CD4-positive, CD25-positive, alpha-beta regulatory T cell (primary cell): ENCODE measurements around the gene CSF1. TPM values are rescaled to one million over a fixed set of nuclear protein-coding genes. Genes with fewer than 3 reads are reported as not detected.

ENCODE experiments used
- ATAC-seq, 2 donors: fragments of 150-1000 bp; cut with Tn5 transposase; one replicate each; pipeline ENCODE4 v1.10.0; 2021; ENCODE audit warnings: low read depth in 2 of 2, moderate number of reproducible peaks in 2 of 2, moderate library complexity in 1 of 2
- DNase-seq, 3 donors: peaks; one replicate each; pipeline versions ENCODE4 v3.0.0 to v3.0.0-alpha.2; 2012 to 2022; ENCODE audit warnings: mixed read lengths in 1 of 3
- H3K27ac ChIP-seq: one replicate; pipeline ENCODE4 v1.7.0; 2013; ENCODE audit warnings: mild to moderate bottlenecking, low read length; ENCODE audit not compliant: insufficient read depth, poor library complexity, severe bottlenecking
- H3K27me3 ChIP-seq: one replicate; pipeline ENCODE4 v1.7.0; 2013; ENCODE audit warnings: low read length; ENCODE audit not compliant: control insufficient read depth, insufficient read depth
- H3K36me3 ChIP-seq: one replicate; pipeline ENCODE4 v1.7.0; 2013; ENCODE audit warnings: mild to moderate bottlenecking, low read length, moderate library complexity; ENCODE audit not compliant: control insufficient read depth, insufficient read depth
- H3K4me1 ChIP-seq: 2 replicates; pipeline ENCODE4 v1.7.0; 2013; ENCODE audit warnings: mild to moderate bottlenecking, low read length; ENCODE audit not compliant: insufficient read depth, control insufficient read depth, poor library complexity, severe bottlenecking
- H3K4me3 ChIP-seq: one replicate; pipeline ENCODE4 v1.7.0; 2013; ENCODE audit warnings: low read depth, mild to moderate bottlenecking, low read length, moderate library complexity
- H3K9me3 ChIP-seq, 2 experiments: 1 replicate in 1 of 2; 2 replicates in 1 of 2; pipeline ENCODE4 v1.7.0; 2013; ENCODE audit warnings: low read length in 2 of 2, mild to moderate bottlenecking in 1 of 2, moderate library complexity in 1 of 2; ENCODE audit not compliant: control insufficient read depth in 2 of 2
- H3K27ac Mint-ChIP-seq, 3 donors: one replicate each; pipeline ENCODE4 v1.8.0; 2020 to 2022; ENCODE audit warnings: mild to moderate bottlenecking in 3 of 3, mixed read lengths in 3 of 3, moderate library complexity in 2 of 3
- H3K27me3 Mint-ChIP-seq: one replicate; pipeline ENCODE4 v1.8.0; 2022; ENCODE audit warnings: mild to moderate bottlenecking, mixed read lengths
- H3K36me3 Mint-ChIP-seq: one replicate; pipeline ENCODE4 v1.8.0; 2020; ENCODE audit warnings: mixed read lengths
- H3K4me1 Mint-ChIP-seq, 4 donors: one replicate each; pipeline ENCODE4 v1.8.0; 2020 to 2022; ENCODE audit warnings: mixed read lengths in 4 of 4, mild to moderate bottlenecking in 1 of 4
- H3K4me3 Mint-ChIP-seq, 4 donors: one replicate each; pipeline ENCODE4 v1.8.0; 2020 to 2022; ENCODE audit warnings: mild to moderate bottlenecking in 4 of 4, mixed read lengths in 4 of 4, moderate library complexity in 3 of 4
- H3K9me3 Mint-ChIP-seq, 7 donors: one replicate each; pipeline ENCODE4 v1.8.0; 2020 to 2022; ENCODE audit warnings: mixed read lengths in 7 of 7, mild to moderate bottlenecking in 3 of 7, moderate library complexity in 2 of 7
- polyA plus RNA-seq, 4 donors: library from polyadenylated mRNA; unstranded; fragments of 300-500 nt; fragmentation: Illumina TruSeq; gene quantifications; one replicate each; pipeline ENCODE4 v1.2.3, GENCODE V29; 2021
- total RNA-seq: library from RNA; stranded (reverse); gene quantifications from one replicate; pipeline ENCODE4 v1.2.3, GENCODE V29; 2022

CSF1 gene
- total and polyA plus RNA-seq, 5 donors from 2014 or later: 12.2 to 28.4 (median 16.5) TPM

GRCh38 chr1:109873278-109874175, 37.1 kb upstream of the CSF1 start:
- H3K4me1 Mint-ChIP-seq: peaks cover 16 to 41% (median 30%) of the 10 kb centered on the region in 4 donors
- H3K9me3 Mint-ChIP-seq: no peaks in the 10 kb centered on the region
- H3K36me3 Mint-ChIP-seq: no peaks in the 10 kb centered on the region
- no peak for ATAC-seq
- peak overlapping the region in 1 of 3 donors; percentile 75 for H3K27ac Mint-ChIP-seq
- H3K4me1 ChIP-seq: peaks cover 20% of the 10 kb centered on the region
- no peaks in the 10 kb centered on the region for H3K9me3 ChIP-seq
- no peak for DNase-seq
- no peak overlapping the region for H3K4me3 ChIP-seq
- peak overlapping the region in 1 of 4 donors; percentile 28 for H3K4me3 Mint-ChIP-seq
- H3K27ac ChIP-seq: no peak overlapping the region
- no peaks in the 10 kb centered on the region for H3K27me3 Mint-ChIP-seq
- no peaks in the 10 kb centered on the region for H3K36me3 ChIP-seq
- no peaks in the 10 kb centered on the region for H3K27me3 ChIP-seq

DNA sequence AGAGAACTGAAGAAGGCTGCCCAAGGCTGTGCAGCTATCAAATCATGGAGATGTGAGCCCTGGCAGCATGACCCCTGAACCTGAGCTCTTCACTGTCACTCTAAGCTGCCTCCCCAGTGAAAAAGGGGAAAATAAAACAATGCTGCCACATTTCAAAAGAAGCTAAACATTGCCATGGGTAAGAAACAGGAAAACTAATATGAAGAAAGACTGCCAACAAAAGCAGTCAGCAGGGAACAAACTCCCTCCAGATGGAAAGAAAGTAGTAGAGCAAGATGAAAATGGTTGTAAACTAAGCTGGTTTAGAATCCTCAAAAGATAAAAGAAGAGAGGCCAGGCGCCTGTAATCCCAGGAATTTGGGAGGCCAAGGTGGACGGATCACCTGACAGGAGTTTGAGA, 36.2 kb upstream of the CSF1 start:
- H3K27me3 ChIP-seq: no peaks in the 10 kb centered on the region
- H3K4me3 Mint-ChIP-seq: no peak overlapping the region
- no peaks in the 10 kb centered on the region for H3K36me3 ChIP-seq
- H3K9me3 Mint-ChIP-seq: no peaks in the 10 kb centered on the region
- no peak overlapping the region for H3K4me3 ChIP-seq
- H3K36me3 Mint-ChIP-seq: no peaks in the 10 kb centered on the region
- peaks cover 20% of the 10 kb centered on the region for H3K4me1 ChIP-seq
- no peak for DNase-seq
- H3K27me3 Mint-ChIP-seq: no peaks in the 10 kb centered on the region
- H3K9me3 ChIP-seq: no peaks in the 10 kb centered on the region
- peak overlapping the region in 1 of 3 donors; percentile 79 for H3K27ac Mint-ChIP-seq
- peaks cover 18 to 41% (median 30%) of the 10 kb centered on the region in 4 donors for H3K4me1 Mint-ChIP-seq
- H3K27ac ChIP-seq: no peak overlapping the region
- ATAC-seq: no peak

GRCh38 chr1:109875874-109876273, 34.8 kb upstream of the CSF1 start:
- Mint-ChIP-seq H3K27ac (no peak overlapping the region), H3K4me1 (peaks cover 18 to 42% (median 30%) of the 10 kb centered on the region in 4 donors), H3K9me3 (no peaks in the 10 kb centered on the region)

DNA sequence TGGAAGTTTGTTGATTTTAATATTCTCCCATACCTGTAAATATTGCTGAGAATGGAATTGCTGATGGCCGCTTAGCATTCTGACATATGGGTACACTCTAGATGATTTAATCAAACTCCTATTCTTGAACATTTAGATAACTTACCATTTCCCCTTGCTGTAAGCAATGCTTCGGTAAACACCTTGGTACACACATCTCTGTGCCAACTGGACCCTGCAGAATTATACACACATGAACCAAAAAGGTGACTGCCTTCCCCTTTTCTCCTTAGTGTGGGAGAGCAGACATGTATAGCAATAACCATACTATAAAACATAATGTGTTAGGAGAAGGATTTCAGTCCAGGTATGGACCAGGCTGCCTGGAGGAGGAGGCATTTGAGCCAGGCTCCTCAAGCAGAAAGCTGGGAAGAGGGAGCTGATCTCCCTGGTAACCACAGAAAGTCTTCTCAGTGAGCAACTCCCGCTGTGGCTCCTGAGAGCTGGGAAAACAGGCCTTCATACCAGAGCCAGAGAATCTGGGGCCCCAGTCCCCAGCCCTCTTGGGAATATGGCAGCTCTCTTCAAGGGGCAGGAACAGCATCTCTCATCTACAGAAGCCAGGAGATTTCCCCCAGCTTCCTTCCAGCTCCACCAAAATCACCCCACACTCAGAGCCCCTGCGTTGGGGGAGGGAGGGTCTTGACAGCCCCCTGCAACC, 33.9 kb upstream of the CSF1 start:
- H3K27ac ChIP-seq: no peak overlapping the region
- no peaks in the 10 kb centered on the region for H3K36me3 ChIP-seq
- Mint-ChIP-seq H3K9me3 (no peaks in the 10 kb centered on the region), H3K4me1 (peaks cover 18 to 44% (median 30%) of the 10 kb centered on the region in 4 donors), H3K27ac (peak overlapping the region in 1 of 3 donors; percentile 3), H3K36me3 (no peaks in the 10 kb centered on the region), H3K27me3 (no peaks in the 10 kb centered on the region), H3K4me3 (no peak overlapping the region)
- no peaks in the 10 kb centered on the region for H3K27me3 ChIP-seq
- peaks cover 20% of the 10 kb centered on the region for H3K4me1 ChIP-seq
- no peak for ATAC-seq
- no peak overlapping the region for H3K4me3 ChIP-seq
- DNase-seq: no peak
- no peaks in the 10 kb centered on the region for H3K9me3 ChIP-seq

More at GRCh38 chr1:109875874-109876273, 34.8 kb upstream of the CSF1 start:
- peak overlapping the region; percentile 8 to 50 (median 23) for H3K4me3 Mint-ChIP-seq
- peak overlapping the region; percentile 60 for H3K4me3 ChIP-seq
- no peaks in the 10 kb centered on the region for H3K27me3 ChIP-seq
- DNase-seq (no peak), ATAC-seq (no peak)
- H3K9me3 ChIP-seq: no peaks in the 10 kb centered on the region
- no peaks in the 10 kb centered on the region for H3K36me3 Mint-ChIP-seq
- H3K27me3 Mint-ChIP-seq: no peaks in the 10 kb centered on the region
- no peaks in the 10 kb centered on the region for H3K36me3 ChIP-seq
- peaks cover 20% of the 10 kb centered on the region for H3K4me1 ChIP-seq
- no peak overlapping the region for H3K27ac ChIP-seq

- H3K36me3 Mint-ChIP-seq: no peaks in the 10 kb centered on the region
- H3K4me1 ChIP-seq: peaks cover 20% of the 10 kb centered on the region
- no peaks in the 10 kb centered on the region for H3K36me3 ChIP-seq
- H3K27me3 ChIP-seq: no peaks in the 10 kb centered on the region
- DNase-seq (no peak), ATAC-seq (no peak)
- no peak overlapping the region for H3K4me3 Mint-ChIP-seq
- H3K27ac ChIP-seq: no peak overlapping the region
- no peaks in the 10 kb centered on the region for H3K9me3 ChIP-seq
- H3K27ac Mint-ChIP-seq: no peak overlapping the region
- no peak overlapping the region for H3K4me3 ChIP-seq
- peaks cover 18 to 43% (median 30%) of the 10 kb centered on the region in 4 donors for H3K4me1 Mint-ChIP-seq
- H3K9me3 Mint-ChIP-seq: no peaks in the 10 kb centered on the region
- H3K27me3 Mint-ChIP-seq: no peaks in the 10 kb centered on the region
Measured at GRCh38 chr1:109877317-109877771, 33.3 kb upstream of the CSF1 start.

DNA sequence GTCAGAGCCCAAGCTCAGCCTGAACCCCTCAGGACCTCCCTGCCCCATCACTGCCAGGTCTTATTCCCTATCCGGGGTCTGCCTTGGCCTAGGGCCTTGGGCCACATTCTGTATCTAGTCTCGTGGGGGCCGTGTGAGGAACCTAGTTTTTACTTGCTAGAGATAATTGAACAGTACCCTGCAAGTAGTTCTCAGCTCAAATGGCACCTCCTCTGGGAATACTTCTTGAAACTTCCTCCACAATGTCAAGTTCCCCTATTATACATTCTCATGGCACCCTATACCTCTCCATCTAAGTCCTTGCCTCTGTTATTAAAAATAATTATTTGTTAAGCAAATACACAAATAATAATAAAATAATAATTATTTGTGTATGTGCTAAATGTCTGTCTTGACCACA, 32.9 kb upstream of the CSF1 start:
- ATAC-seq (no peak), DNase-seq (no peak)

DNA sequence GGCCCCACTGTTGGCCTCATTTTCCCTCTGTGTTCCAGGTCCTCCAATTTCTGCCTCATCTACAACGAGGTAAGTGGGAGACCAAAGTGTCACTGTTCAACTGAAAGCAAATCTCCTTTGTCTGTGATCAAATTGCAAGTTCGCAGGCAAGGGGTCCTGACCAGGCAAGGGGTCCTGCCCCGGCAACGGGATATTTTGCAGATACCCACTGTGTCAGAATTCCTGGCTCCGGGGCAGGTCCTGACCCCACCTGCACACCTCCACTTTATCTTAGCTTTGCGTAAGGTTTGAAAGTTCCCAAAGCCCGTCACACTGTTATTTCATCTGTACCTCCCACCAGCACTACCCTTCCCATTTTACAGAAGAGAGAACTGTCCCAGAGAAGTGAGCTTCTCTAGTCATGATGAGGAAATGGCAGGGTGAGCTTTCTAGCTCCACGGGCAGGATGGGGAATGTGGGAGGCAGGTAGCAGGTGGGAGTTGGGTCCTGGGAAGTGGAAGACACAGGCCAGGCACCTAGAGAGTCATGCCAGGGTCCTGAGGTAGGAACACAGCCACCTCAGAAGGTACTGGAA, 32.0 kb upstream of the CSF1 start:
- DNase-seq (no peak), ATAC-seq (no peak)
- Mint-ChIP-seq H3K36me3 (no peaks in the 10 kb centered on the region), H3K27me3 (no peaks in the 10 kb centered on the region), H3K4me3 (no peak overlapping the region), H3K4me1 (peaks cover 8 to 36% (median 26%) of the 10 kb centered on the region in 4 donors), H3K9me3 (no peaks in the 10 kb centered on the region), H3K27ac (peak overlapping the region in 1 of 3 donors; percentile 57)
- no peaks in the 10 kb centered on the region for H3K27me3 ChIP-seq
- no peaks in the 10 kb centered on the region for H3K9me3 ChIP-seq
- H3K36me3 ChIP-seq: no peaks in the 10 kb centered on the region
- H3K4me1 ChIP-seq: peaks cover 17% of the 10 kb centered on the region
- no peak overlapping the region for H3K27ac ChIP-seq
- no peak overlapping the region for H3K4me3 ChIP-seq

More for the DNA sequence above, 32.9 kb upstream of the CSF1 start:
- Histone ChIP-seq H3K27ac (no peak overlapping the region), H3K36me3 (no peaks in the 10 kb centered on the region), H3K27me3 (no peaks in the 10 kb centered on the region), H3K4me3 (no peak overlapping the region), H3K9me3 (no peaks in the 10 kb centered on the region), H3K4me1 (peaks cover 20% of the 10 kb centered on the region)
- H3K9me3 Mint-ChIP-seq: no peaks in the 10 kb centered on the region
- H3K4me1 Mint-ChIP-seq: peaks cover 15 to 39% (median 30%) of the 10 kb centered on the region in 4 donors
- peak overlapping the region in 1 of 3 donors; percentile 9 for H3K27ac Mint-ChIP-seq
- no peaks in the 10 kb centered on the region for H3K27me3 Mint-ChIP-seq
- no peak overlapping the region for H3K4me3 Mint-ChIP-seq
- no peaks in the 10 kb centered on the region for H3K36me3 Mint-ChIP-seq
